K562 (cell line): ENCODE measurements around the gene PAXIP1. TPM values are rescaled to one million over a fixed set of nuclear protein-coding genes. Genes with fewer than 3 reads are reported as not detected.
A peak's percentile ranks its signal among the peaks of the same experiment; 100 is the strongest.

ENCODE experiments used
- ARHGAP35 ChIP-seq: fragments of 450-650 bp; IDR thresholded peaks from 2 replicates; pipeline ENCODE4 v1.6.1; 2018; ENCODE audit not compliant: partially characterized antibody
- BCL6 ChIP-seq: fragments of 250-450 bp; sonication (Bioruptor Pico); IDR thresholded peaks from 2 replicates; pipeline ENCODE4 v1.4.0; 2020
- ESRRB ChIP-seq: fragments of 250-450 bp; sonication (Bioruptor Pico); IDR thresholded peaks from 2 replicates; pipeline ENCODE4 v1.5.0; 2020; ENCODE audit warnings: mild to moderate bottlenecking, moderate library complexity, borderline replicate concordance
- FOXJ3 ChIP-seq: sonication (generic); formaldehyde crosslinking; IDR thresholded peaks from 2 replicates; pipeline ENCODE4 v1.4.0; 2020; ENCODE audit warnings: mild to moderate bottlenecking, missing genetic modification reagents
- GTF2A2 ChIP-seq: IDR thresholded peaks from 2 replicates; pipeline ENCODE4 v1.6.1; 2016; ENCODE audit warnings: mild to moderate bottlenecking, missing genetic modification characterization, missing compliant biosample characterization
- MYBL2 ChIP-seq, 2 experiments: fragments of 450-650 bp in 1 of 2; sonication (generic) in 1 of 2; formaldehyde crosslinking in 1 of 2; IDR thresholded peaks; 2 replicates each; pipeline versions ENCODE4 v1.6.1 to v1.8.1; 2017 to 2022; ENCODE audit warnings: borderline replicate concordance in 1 of 2, inconsistent platforms in 1 of 2, low read depth in 1 of 2, mild to moderate bottlenecking in 1 of 2, missing genetic modification reagents in 1 of 2, moderate library complexity in 1 of 2
- PHF20 ChIP-seq: fragments of 450-650 bp; IDR thresholded peaks from 2 replicates; pipeline ENCODE4 v1.6.1; 2018; ENCODE audit not compliant: partially characterized antibody
- SIN3A ChIP-seq, 2 experiments: fragments of 150-350 bp in 1 of 2; IDR thresholded peaks; 2 replicates each; pipeline ENCODE4 v1.6.1; 2011 to 2016; ENCODE audit warnings: borderline replicate concordance in 2 of 2, low read depth in 2 of 2, low read length in 2 of 2, mild to moderate bottlenecking in 2 of 2, moderate library complexity in 2 of 2; ENCODE audit not compliant: control insufficient read depth in 1 of 2
- SMARCA4 ChIP-seq: fragments of 450-650 bp; IDR thresholded peaks from 2 replicates; pipeline ENCODE4 v1.6.1; 2016
- TGIF2 ChIP-seq: sonication (generic); formaldehyde crosslinking; IDR thresholded peaks from 2 replicates; pipeline ENCODE4 v1.8.1; 2022; ENCODE audit warnings: mild to moderate bottlenecking, missing genetic modification reagents, moderate library complexity
- U2AF1 ChIP-seq: fragments of 200-400 bp; formaldehyde crosslinking; optimal IDR thresholded peaks from 2 replicates; pipeline ENCODE3; 2017; ENCODE audit warnings: mild to moderate bottlenecking, low read depth, low read length, moderate library complexity
- ZKSCAN8 ChIP-seq: fragments of 200-800 bp; sonication (Bioruptor generic); IDR thresholded peaks from 2 replicates; pipeline ENCODE4 v1.6.1; 2016; ENCODE audit warnings: missing genetic modification characterization, missing compliant biosample characterization
- ZNF232 ChIP-seq: sonication (generic); formaldehyde crosslinking; IDR thresholded peaks from 2 replicates; pipeline ENCODE4 v1.8.0; 2022; ENCODE audit warnings: mild to moderate bottlenecking, missing genetic modification reagents
- ZNF766 ChIP-seq: fragments of 200-800 bp; sonication (Bioruptor generic); conservative IDR thresholded peaks from 2 replicates; pipeline ENCODE4 v1.6.1; 2016; ENCODE audit warnings: missing genetic modification characterization, missing compliant biosample characterization
- polyA plus RNA-seq, 8 experiments: library from polyadenylated mRNA; depleted of rRNA in 4 of 8; stranded (reverse) in 5 of 8; unstranded in 3 of 8; fragments of >200 nt; fragmentation: Nextera tagmentation in 2 of 8; fragmentation: Illumina TruSeq in 1 of 8; extraction: Ambion mirVana in 2 of 8; extraction: Trizol in 1 of 8; gene quantifications; 2 replicates each; pipeline versions ENCODE4 v1.2.1 to v1.2.3, GENCODE V29; 2011 to 2014; ENCODE audit warnings: inconsistent platforms in 1 of 8, missing spikeins in 1 of 8
- total RNA-seq, 7 experiments: library from RNA; depleted of rRNA in 6 of 7; stranded (reverse); fragments of >200 nt in 6 of 7; fragmentation: Illumina TruSeq in 2 of 7; extraction: Trizol in 2 of 7; gene quantifications; 2 replicates each; pipeline versions ENCODE4 v1.2.1 to v1.2.3, GENCODE V29; 2011 to 2021; ENCODE audit warnings: low replicate concordance in 1 of 7
- TF ChIP-seq, protein P1 (sequence below): sonication (generic); formaldehyde crosslinking; IDR thresholded peaks from 2 replicates; pipeline ENCODE4 v1.8.0; 2023; ENCODE audit warnings: missing genetic modification reagents, mild to moderate bottlenecking, borderline replicate concordance
- TF ChIP-seq, protein P2 (sequence below): fragments of 250-450 bp; sonication (Bioruptor Pico); IDR thresholded peaks from 2 replicates; pipeline ENCODE4 v1.8.0; 2022; ENCODE audit warnings: inconsistent platforms
- TF ChIP-seq, protein P3 (sequence below): sonication (generic); formaldehyde crosslinking; IDR thresholded peaks from 2 replicates; pipeline ENCODE4 v1.4.0; 2020; ENCODE audit warnings: mild to moderate bottlenecking, missing genetic modification reagents
- TF ChIP-seq, protein P4 (sequence below): fragments of 250-450 bp; sonication (Bioruptor Pico); IDR thresholded peaks from 2 replicates; pipeline ENCODE4 v1.4.0; 2020; ENCODE audit warnings: mild to moderate bottlenecking

Gene PAXIP1
- total and polyA plus RNA-seq, 9 of the 15 experiments (the other 6 are each of a cell fraction or from before 2014, with no cell fraction given): 9.7 to 37.9 (median 28.4) TPM

DNA sequence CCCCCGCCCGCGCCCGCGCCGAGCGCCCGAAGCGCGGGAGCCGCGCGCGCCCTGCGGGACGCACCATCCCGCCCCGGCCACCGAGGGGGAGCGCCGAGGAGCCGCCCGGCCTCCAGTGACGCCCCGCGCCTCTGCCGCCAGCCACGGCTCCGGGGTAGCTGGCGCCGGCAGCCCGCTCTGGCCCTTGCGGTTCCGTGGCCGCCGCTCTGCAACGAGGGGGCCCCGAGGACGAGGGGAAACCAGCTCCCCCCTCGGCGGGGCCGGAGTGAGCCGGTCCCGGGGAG lies at the start of gene PAXIP1 (continued):
- TF ChIP-seq, protein P1, sequence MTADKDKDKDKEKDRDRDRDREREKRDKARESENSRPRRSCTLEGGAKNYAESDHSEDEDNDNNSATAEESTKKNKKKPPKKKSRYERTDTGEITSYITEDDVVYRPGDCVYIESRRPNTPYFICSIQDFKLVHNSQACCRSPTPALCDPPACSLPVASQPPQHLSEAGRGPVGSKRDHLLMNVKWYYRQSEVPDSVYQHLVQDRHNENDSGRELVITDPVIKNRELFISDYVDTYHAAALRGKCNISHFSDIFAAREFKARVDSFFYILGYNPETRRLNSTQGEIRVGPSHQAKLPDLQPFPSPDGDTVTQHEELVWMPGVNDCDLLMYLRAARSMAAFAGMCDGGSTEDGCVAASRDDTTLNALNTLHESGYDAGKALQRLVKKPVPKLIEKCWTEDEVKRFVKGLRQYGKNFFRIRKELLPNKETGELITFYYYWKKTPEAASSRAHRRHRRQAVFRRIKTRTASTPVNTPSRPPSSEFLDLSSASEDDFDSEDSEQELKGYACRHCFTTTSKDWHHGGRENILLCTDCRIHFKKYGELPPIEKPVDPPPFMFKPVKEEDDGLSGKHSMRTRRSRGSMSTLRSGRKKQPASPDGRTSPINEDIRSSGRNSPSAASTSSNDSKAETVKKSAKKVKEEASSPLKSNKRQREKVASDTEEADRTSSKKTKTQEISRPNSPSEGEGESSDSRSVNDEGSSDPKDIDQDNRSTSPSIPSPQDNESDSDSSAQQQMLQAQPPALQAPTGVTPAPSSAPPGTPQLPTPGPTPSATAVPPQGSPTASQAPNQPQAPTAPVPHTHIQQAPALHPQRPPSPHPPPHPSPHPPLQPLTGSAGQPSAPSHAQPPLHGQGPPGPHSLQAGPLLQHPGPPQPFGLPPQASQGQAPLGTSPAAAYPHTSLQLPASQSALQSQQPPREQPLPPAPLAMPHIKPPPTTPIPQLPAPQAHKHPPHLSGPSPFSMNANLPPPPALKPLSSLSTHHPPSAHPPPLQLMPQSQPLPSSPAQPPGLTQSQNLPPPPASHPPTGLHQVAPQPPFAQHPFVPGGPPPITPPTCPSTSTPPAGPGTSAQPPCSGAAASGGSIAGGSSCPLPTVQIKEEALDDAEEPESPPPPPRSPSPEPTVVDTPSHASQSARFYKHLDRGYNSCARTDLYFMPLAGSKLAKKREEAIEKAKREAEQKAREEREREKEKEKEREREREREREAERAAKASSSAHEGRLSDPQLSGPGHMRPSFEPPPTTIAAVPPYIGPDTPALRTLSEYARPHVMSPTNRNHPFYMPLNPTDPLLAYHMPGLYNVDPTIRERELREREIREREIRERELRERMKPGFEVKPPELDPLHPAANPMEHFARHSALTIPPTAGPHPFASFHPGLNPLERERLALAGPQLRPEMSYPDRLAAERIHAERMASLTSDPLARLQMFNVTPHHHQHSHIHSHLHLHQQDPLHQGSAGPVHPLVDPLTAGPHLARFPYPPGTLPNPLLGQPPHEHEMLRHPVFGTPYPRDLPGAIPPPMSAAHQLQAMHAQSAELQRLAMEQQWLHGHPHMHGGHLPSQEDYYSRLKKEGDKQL (CRISPR knock-in tag): no peak
- TF ChIP-seq BCL6 (CRISPR knock-in tag): no peak
- no peak; a peak in 1 of 4 replicates for TF ChIP-seq SIN3A (IDR thresholded peaks at IDR 0.05; ENCODE audit: borderline replicate concordance in 2 of 2, control insufficient read depth in 1 of 2, low read depth in 2 of 2, low read length in 2 of 2)
- no peak for TF ChIP-seq ESRRB (CRISPR knock-in tag)
- TF ChIP-seq, protein P2, sequence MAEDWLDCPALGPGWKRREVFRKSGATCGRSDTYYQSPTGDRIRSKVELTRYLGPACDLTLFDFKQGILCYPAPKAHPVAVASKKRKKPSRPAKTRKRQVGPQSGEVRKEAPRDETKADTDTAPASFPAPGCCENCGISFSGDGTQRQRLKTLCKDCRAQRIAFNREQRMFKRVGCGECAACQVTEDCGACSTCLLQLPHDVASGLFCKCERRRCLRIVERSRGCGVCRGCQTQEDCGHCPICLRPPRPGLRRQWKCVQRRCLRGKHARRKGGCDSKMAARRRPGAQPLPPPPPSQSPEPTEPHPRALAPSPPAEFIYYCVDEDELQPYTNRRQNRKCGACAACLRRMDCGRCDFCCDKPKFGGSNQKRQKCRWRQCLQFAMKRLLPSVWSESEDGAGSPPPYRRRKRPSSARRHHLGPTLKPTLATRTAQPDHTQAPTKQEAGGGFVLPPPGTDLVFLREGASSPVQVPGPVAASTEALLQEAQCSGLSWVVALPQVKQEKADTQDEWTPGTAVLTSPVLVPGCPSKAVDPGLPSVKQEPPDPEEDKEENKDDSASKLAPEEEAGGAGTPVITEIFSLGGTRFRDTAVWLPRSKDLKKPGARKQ (CRISPR knock-in tag): no peak
- TF ChIP-seq ARHGAP35: no peak
- no peak for TF ChIP-seq MYBL2 (IDR thresholded peaks at IDR 0.05; ENCODE audit: low read depth)
- TF ChIP-seq MYBL2 (CRISPR knock-in tag; IDR thresholded peaks at IDR 0.05; ENCODE audit: borderline replicate concordance): no peak
- no peak for TF ChIP-seq GTF2A2 (tag)
- no peak for TF ChIP-seq SMARCA4
- TF ChIP-seq, protein P3, sequence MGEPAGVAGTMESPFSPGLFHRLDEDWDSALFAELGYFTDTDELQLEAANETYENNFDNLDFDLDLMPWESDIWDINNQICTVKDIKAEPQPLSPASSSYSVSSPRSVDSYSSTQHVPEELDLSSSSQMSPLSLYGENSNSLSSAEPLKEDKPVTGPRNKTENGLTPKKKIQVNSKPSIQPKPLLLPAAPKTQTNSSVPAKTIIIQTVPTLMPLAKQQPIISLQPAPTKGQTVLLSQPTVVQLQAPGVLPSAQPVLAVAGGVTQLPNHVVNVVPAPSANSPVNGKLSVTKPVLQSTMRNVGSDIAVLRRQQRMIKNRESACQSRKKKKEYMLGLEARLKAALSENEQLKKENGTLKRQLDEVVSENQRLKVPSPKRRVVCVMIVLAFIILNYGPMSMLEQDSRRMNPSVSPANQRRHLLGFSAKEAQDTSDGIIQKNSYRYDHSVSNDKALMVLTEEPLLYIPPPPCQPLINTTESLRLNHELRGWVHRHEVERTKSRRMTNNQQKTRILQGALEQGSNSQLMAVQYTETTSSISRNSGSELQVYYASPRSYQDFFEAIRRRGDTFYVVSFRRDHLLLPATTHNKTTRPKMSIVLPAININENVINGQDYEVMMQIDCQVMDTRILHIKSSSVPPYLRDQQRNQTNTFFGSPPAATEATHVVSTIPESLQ (CRISPR knock-in tag): no peak
- TF ChIP-seq, protein P4, sequence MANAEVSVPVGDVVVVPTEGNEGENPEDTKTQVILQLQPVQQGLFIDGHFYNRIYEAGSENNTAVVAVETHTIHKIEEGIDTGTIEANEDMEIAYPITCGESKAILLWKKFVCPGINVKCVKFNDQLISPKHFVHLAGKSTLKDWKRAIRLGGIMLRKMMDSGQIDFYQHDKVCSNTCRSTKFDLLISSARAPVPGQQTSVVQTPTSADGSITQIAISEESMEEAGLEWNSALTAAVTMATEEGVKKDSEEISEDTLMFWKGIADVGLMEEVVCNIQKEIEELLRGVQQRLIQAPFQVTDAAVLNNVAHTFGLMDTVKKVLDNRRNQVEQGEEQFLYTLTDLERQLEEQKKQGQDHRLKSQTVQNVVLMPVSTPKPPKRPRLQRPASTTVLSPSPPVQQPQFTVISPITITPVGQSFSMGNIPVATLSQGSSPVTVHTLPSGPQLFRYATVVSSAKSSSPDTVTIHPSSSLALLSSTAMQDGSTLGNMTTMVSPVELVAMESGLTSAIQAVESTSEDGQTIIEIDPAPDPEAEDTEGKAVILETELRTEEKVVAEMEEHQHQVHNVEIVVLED (CRISPR knock-in tag): peak; percentile 81
- TF ChIP-seq ZNF232: no peak
- no peak for TF ChIP-seq TGIF2 (CRISPR knock-in tag)
- TF ChIP-seq ZKSCAN8: no peak
- no peak for TF ChIP-seq FOXJ3 (CRISPR knock-in tag)
- TF ChIP-seq PHF20: no peak
- no peak for TF ChIP-seq ZNF766 (CRISPR knock-in tag)
- peak; percentile 80 for TF ChIP-seq U2AF1
